ENCODE results near the gene NRIP1.

The NRIP1 gene

DNA sequence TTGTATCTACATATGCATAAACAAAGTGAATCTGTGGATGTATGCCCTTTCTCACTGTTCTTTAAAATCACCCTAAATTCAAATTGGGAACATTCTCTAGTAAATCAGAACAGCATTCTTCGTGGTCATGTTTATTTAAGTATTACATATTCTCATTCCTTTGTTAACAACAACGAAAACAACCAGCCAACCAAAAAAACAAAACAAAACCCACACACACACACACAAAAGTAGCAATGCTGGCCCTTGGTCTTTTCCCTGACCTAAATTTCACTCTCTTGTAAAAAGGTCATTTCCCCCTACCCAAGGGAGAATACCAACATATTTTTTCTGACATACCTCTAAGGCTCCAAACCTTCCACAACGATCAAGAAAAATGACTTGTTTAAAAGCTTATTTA is 102.6 kb downstream of the NRIP1 start:
- Mint-ChIP-seq H3K4me3 (no peak overlapping the region), H3K27ac (peak overlapping the region in 1 of 3 experiments; percentile 45), H3K36me3 (ENCODE audit: low read depth) (peaks cover 40% of the 10 kb centered on the region), H3K4me1 (peaks cover 5% of the 10 kb centered on the region), H3K9me3 (no peaks in the 10 kb centered on the region), H3K27me3 (ENCODE audit: low read depth) (no peaks in the 10 kb centered on the region)
- TF ChIP-seq, protein P1, sequence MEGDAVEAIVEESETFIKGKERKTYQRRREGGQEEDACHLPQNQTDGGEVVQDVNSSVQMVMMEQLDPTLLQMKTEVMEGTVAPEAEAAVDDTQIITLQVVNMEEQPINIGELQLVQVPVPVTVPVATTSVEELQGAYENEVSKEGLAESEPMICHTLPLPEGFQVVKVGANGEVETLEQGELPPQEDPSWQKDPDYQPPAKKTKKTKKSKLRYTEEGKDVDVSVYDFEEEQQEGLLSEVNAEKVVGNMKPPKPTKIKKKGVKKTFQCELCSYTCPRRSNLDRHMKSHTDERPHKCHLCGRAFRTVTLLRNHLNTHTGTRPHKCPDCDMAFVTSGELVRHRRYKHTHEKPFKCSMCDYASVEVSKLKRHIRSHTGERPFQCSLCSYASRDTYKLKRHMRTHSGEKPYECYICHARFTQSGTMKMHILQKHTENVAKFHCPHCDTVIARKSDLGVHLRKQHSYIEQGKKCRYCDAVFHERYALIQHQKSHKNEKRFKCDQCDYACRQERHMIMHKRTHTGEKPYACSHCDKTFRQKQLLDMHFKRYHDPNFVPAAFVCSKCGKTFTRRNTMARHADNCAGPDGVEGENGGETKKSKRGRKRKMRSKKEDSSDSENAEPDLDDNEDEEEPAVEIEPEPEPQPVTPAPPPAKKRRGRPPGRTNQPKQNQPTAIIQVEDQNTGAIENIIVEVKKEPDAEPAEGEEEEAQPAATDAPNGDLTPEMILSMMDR (IDR thresholded peaks at IDR 0.05; ENCODE audit: unreplicated experiment in 3 of 3): no peak

DNA sequence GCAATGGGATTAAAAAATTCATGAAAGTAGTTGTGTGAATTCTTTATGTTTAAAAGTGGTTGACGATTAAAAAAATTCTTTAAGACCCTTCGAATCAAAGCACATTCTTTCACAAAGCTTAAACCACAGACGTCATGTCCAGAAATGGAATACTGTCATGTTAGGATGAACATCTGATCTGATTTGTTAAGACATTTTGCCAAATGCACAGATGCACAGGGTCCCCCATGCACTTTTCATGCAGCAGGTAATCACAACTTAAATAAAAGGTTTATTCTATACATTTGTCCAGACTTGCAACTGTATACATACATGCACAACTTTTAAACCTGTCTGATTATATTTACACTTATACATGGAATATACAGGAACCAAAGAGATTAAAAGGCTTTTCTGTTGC is 103.3 kb downstream of the NRIP1 start:
- Mint-ChIP-seq H3K9me3 (no peaks in the 10 kb centered on the region), H3K36me3 (ENCODE audit: low read depth) (peaks cover 33% of the 10 kb centered on the region), H3K4me3 (no peak overlapping the region), H3K4me1 (peaks cover 12% of the 10 kb centered on the region), H3K27ac (no peak overlapping the region), H3K27me3 (ENCODE audit: low read depth) (no peaks in the 10 kb centered on the region)
- TF ChIP-seq, protein P1 (IDR thresholded peaks at IDR 0.05; ENCODE audit: unreplicated experiment in 3 of 3): no peak

DNA sequence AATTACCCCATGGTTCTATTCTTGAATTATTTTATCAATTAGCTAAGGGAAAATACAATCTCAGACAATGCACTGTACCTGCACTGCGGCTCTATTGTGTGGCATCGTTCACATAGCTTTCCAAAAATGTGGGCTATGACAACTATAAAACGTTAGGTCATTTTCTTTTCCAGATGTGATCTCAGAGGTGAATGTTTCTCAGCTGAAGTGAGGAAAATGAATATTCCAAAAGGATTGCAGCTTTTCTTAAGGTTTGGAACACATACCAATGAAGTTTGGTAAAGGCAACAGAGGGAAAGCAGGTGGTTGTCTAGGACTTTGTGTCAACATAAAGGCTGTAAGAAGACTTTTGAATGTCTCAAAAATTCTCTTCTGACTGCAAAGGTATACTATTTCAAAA is 105.5 kb downstream of the NRIP1 start:
- H3K27me3 Mint-ChIP-seq (ENCODE audit: low read depth): no peaks in the 10 kb centered on the region
- H3K36me3 Mint-ChIP-seq (ENCODE audit: low read depth): peaks cover 13% of the 10 kb centered on the region
- TF ChIP-seq, protein P1 (IDR thresholded peaks at IDR 0.05; ENCODE audit: unreplicated experiment in 3 of 3): no peak
- no peaks in the 10 kb centered on the region for H3K9me3 Mint-ChIP-seq
- H3K4me3 Mint-ChIP-seq: no peak overlapping the region
- H3K27ac Mint-ChIP-seq: peak overlapping the region in 1 of 3 experiments; percentile 40
- peaks cover 23% of the 10 kb centered on the region for H3K4me1 Mint-ChIP-seq

DNA sequence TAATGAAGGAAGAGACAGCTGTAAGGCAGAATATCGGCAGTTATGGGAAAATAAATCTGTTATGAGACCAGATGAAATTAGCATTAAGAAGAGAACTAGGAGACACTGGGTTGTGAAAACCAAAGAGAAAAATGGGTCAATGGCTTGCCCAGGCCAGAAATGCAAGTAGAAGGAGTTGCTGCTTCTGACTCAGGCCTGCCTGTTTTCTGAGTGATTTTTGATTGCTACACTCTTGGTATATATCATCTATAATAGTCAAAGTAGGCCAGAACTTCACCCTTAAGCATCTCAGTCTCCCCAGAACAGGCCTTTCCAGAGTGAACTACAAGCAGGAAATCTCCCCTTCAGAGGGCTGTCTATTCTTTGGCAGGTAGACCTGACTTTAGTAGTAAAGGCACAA is 107.0 kb downstream of the NRIP1 start:
- H3K4me3 Mint-ChIP-seq: no peak overlapping the region
- H3K4me1 Mint-ChIP-seq: peaks cover 23% of the 10 kb centered on the region
- H3K36me3 Mint-ChIP-seq (ENCODE audit: low read depth): peaks cover 4% of the 10 kb centered on the region
- H3K9me3 Mint-ChIP-seq: no peaks in the 10 kb centered on the region
- TF ChIP-seq, protein P1 (IDR thresholded peaks at IDR 0.05; ENCODE audit: unreplicated experiment in 3 of 3): no peak
- H3K27me3 Mint-ChIP-seq (ENCODE audit: low read depth): no peaks in the 10 kb centered on the region
- peak overlapping the region in 2 of 3 experiments; percentile 0 to 16 for H3K27ac Mint-ChIP-seq

DNA sequence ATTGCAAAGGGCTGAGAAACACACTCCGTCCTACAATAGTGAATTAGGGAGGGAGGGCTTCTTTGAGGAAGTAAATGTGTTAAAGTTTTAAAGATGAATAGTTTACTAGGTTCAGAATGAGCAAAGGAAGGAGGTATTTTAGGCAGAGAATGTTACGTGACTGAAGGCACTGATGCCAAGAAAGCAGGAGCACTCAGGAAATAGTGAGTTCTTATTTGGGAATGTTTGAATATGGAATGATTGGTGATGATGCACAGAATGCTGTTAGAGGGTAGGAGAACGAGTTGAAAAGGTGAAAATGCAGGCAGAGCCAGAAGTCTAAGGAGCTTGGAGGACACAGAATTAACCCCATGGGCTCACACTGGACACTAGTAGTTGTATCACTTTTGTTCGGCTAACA is 108.0 kb downstream of the NRIP1 start:
- Mint-ChIP-seq H3K9me3 (no peaks in the 10 kb centered on the region), H3K36me3 (ENCODE audit: low read depth) (no peaks in the 10 kb centered on the region), H3K4me1 (peaks cover 23% of the 10 kb centered on the region), H3K4me3 (no peak overlapping the region), H3K27ac (peak overlapping the region; percentile 15 to 56 (median 28)), H3K27me3 (ENCODE audit: low read depth) (no peaks in the 10 kb centered on the region)
- TF ChIP-seq, protein P1 (IDR thresholded peaks at IDR 0.05; ENCODE audit: unreplicated experiment in 3 of 3): no peak

DNA sequence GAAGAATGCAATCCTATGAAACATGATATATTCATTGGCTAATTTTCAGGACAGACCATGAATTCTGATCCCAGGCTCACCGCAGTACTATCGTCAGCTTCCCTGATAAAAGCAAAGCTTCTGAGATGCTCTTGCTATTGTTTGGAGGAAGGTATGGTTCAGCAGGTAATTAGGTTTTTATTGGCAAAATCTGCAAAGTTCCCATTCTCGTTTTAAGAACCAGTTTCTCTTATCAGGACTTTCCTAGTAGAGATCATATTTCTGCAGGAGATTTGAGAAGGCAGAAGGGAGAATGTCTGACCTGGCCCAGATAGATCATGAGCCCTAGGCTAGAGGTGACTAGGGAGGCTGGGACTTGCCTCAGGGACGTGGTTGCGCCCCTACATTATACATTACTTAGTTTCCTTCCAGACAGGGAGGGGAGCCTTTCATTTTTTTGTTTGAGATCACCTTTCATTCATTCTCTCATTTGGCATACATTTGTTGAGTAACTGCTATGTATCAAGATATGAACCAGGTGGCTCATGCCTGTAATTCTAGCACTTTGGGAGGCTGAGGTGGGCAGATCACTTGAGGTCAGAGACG is 108.8 kb downstream of the NRIP1 start:
- Mint-ChIP-seq H3K4me1 (peaks cover 23% of the 10 kb centered on the region), H3K27me3 (ENCODE audit: low read depth) (no peaks in the 10 kb centered on the region), H3K27ac (peak overlapping the region in 1 of 3 experiments; percentile 13), H3K9me3 (no peaks in the 10 kb centered on the region), H3K36me3 (ENCODE audit: low read depth) (no peaks in the 10 kb centered on the region), H3K4me3 (no peak overlapping the region)
- TF ChIP-seq, protein P1 (IDR thresholded peaks at IDR 0.05; ENCODE audit: unreplicated experiment in 3 of 3): no peak
